HCEC 1CT (cell line): ENCODE data around the gene COL16A1.
A peak's percentile ranks its signal among the peaks of the same experiment; 100 is the strongest.

ENCODE experiments used
- DNase-seq: peaks from one replicate; pipeline ENCODE4 v3.0.0-alpha.2; 2017

COL16A1 gene

DNA sequence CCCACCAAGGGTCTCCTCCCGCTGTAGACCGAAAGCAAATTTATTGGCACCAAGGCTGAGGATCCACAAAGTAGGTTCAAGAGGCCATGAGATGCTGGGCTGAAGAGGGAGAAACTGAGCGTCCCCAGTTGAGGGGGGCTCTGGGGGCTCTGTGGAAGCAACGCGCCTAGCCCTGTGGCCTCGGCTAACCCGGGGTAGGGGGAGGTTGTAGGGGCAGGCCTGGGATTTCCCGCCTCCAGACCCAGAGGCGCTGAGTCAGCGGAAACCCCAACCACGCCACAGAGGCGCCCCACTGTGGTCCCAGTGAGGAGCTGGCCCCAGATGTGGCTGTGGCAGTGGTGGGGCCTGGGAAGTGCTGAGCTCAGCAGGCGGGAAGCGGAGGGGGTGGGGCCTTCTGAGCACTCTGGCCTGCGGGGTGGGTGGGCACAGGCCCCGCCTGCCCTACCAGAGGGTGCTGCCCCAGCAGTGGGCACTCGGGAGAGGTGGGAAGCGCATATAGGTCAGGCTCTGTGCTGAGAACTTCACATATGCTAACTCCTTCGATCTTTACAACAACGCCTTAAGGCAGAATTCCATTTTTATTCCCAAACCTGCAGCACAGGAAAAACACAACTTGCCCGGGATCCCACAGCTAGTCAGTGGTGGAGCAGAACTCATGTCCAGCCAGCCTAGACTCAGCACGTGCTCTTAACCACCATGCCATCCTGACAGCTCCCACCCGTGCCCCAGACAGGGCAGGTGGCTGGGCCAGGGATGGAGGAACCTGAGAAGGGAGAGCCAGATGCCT, 1.5 kb upstream of the COL16A1 start:
- DNase-seq, result peak; percentile 75

DNA sequence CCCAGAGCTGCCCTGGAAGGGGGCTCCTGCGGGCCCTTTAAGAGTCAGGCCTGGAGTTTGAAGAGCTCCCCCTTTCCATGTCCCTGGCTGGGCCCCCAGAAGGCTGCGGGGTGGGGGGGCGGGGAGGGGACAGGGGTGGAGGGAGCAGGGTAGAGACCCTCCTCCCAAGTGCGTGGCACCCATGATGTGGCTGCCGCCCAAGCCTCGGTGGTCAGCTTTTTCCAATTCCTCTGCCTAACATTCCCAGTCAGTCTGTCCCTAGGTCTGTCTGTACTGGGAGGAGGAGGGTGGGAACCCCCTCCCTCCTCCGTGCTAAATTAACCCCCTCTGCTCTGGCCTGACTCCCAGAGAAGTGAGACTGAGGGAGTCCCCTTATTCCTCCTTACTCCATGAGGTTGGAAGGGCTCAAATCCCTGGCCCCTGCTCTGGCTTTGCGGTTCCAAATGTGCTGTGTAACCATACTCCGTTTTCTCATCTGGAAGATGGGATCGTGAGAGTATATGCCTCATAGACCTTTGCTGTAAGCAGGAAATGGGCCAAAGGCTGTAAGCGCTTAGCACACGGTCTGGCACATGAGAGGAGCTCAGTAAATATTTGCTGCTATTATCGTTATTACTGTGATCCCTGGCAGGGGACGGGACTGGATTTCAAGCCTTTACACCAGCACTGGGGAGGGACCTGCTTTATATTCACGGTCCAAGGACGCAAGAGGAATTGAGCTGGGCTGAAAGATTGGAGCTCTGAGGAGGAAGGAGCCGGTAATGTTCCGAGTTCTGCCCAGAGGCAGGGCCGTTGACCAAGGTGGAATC, 658 bp upstream of the COL16A1 start:
- peak; percentile 58 for DNase-seq

DNA sequence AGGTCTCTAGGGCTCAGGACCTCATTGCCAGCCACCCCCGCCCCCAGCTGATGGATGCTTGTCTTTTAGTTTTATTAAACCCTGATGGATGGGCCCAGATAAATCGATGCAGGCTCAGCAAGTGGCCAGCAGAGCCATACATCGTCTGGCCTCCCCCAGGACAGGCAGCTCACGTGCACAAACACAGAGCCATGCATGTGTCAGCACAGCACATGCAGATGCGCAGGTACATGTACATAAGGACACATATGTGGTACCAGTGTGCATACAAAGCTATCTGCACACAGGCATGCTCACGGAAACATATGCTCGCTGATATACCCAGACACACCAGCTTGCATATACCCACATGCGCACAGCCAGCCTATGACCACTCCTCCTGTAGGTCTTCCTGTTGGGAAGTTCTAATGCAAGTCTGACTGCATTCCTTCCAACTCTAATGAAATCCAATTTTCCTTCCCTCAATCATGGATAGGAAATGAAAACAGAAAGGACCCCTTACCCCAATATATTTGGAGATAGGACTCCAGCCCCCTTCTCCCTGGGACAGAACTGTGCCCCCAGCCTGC, 897 bp downstream of the COL16A1 start:
- peak; percentile 4 for DNase-seq

DNA sequence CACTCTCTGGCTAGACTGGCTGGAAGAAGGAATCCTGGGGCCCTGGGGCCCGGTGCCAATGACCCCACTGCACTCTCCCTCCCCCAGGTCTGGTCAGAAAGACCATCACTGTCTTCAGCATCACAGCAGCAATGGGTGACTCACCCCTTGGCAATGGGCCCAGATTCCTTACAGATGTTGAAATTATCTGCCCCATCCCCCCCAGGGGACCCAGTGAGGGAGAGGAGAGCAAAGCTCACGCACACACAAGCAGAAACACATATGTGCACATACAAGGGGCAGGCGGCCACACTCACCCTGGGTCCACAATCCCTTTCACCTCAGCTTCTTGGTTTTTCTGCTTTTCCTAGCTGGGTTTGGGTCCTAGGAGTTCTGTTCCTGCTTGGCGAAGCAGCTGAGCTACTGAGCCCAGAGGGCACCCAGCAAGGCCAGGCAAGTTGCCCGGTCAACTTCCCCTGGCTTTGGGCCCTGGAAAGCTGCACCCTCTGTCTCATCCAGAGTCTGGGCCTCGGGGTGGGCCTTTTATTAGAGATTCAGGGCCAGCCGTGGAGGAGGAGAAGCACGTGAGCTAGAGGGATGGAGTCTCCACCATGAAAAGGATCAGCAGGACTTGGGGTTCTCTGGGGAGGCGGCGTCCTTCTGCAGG, 2.6 kb downstream of the COL16A1 start:
- DNase-seq, result peak; percentile 92

DNA sequence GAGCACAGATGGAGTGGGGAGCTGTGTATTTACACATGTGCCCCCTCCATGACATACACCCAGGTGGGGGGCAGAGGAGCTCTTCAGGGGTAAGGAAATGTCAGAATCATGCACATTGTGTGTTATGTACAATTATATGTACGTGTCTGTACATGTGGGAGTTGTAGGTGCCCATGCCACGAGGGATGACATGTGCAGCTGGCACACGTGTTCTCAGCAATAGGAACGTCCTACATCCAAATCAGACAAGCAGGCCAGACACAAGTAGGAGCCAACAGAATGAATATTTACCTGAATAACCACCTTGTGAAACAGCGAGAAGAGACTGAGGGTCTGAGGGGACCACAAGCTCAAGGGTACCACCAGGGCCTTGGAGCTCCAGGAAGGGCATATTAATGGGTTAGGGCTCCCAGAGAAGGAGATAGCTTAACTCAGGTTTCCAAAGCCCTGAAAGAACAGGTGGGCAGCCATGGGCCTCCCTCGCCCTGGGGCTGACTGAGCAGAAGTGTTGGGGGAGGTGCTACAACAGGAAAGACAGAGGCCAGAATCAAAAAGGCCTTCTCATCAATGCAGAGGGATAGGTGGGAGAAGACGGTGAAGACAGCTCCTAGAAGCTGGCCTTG, 3.2 kb downstream of the COL16A1 start:
- DNase-seq, result no peak

DNA sequence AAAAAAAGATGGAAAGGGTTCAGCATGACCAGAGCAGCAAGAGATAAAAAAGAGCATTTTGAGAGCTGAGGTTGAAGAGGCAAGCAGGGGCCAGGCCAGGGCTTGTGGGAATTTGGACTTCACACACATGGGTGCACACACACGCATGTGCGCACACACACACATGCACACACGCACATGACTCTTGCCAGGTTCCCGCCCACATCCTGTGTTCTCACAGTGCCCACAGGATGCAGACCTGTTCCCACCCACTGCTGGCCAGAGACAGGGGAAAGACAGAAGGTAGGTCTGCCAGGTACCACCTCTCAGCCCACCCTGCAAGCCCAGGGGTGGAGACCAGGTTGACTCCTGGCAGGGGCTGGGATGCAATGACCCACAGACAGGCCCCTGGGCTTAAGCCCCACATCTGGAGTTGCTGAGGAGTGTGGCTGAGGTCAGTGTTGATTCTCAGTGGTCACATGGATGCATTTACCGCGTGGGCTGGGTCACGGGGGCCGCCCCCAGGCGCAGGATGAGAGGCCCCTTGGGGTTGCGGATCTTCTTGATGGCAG, 4.4 kb downstream of the COL16A1 start:
- no peak for DNase-seq

DNA sequence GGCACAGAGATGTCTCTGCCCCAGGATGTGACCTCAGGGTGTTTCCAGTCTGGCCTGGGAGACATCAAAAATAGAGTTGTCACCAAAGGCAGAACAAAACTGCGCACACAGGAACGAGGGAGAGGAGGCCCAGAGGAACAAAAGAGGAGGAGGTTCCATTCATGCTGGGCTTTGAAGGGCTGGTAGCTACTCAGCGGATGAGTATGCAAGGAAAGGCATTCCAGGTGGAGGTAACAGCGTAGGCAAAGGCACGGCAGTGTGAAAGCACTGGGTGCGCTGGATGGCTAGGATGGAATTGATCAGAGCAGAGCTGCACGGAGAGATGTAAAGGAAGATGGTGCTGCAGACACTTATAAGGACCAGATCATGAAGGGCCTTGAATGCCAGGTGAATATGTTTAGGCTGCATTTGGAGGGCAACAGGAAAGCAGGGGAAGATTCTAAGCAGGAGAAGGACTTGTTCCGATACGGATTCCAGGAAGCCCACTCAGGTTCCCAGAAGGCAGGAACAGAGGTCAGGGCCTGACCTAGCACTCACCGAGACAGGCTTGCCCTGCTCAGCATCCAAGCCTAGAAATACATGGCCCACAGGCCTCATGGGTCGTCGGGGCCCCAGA, 6.3 kb downstream of the COL16A1 start:
- no peak for DNase-seq

DNA sequence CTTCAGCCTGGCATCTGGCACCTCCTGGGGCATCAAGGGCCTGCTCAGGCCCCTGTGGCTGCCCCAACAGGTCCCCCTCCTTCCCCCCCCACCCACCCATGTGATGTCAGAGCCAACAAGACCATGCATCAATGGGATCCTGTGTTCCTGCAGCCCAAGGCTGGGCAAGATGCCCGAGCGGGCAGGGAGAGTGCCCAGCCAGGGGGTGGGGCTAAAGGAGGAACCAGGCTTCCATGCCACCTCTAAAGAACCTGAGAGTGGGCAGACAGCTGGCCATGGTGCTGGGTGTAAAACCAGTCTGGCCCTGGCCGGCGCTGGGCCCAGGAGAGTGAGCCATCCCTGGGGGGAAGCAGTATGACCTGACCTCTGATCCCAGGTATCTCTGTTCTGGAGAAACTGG, 7.6 kb downstream of the COL16A1 start:
- DNase-seq, result no peak

DNA sequence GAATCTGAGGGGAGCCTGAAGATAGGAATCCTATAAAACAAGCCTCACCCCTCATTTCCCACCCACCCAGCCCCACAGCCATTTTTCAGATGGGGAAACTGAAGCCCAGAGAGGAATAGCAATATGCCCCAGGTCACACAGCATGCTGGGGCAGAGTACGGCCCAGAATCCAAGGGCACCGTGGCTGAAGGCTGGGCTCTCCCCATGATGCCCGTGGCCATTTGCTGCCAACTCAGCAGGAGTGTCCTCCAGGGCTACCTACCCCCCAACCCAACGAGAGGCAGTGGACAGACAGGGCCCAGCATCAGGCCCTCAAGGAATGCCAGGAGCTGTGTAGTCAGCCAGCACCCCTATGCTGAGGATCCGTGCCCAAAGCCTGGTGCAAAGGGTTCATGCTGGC, 8.5 kb downstream of the COL16A1 start:
- DNase-seq, result no peak

DNA sequence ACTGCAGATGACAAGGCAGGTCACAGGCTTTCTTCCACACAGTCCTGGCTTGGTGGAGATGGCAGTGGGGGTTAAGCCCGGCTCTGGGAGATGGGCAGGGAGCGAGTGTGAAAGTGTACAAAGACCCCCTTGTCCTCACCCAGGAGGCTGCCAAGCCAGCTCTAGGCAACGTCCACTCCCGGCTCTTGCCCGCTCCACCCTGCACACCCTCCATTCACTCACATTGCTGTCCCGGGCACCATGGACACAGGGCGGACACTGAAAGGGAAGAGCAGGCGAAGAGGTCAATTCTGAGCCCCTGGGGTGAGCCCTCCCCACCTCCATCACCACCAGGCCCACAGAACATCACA, 8.9 kb downstream of the COL16A1 start:
- no peak for DNase-seq

DNA sequence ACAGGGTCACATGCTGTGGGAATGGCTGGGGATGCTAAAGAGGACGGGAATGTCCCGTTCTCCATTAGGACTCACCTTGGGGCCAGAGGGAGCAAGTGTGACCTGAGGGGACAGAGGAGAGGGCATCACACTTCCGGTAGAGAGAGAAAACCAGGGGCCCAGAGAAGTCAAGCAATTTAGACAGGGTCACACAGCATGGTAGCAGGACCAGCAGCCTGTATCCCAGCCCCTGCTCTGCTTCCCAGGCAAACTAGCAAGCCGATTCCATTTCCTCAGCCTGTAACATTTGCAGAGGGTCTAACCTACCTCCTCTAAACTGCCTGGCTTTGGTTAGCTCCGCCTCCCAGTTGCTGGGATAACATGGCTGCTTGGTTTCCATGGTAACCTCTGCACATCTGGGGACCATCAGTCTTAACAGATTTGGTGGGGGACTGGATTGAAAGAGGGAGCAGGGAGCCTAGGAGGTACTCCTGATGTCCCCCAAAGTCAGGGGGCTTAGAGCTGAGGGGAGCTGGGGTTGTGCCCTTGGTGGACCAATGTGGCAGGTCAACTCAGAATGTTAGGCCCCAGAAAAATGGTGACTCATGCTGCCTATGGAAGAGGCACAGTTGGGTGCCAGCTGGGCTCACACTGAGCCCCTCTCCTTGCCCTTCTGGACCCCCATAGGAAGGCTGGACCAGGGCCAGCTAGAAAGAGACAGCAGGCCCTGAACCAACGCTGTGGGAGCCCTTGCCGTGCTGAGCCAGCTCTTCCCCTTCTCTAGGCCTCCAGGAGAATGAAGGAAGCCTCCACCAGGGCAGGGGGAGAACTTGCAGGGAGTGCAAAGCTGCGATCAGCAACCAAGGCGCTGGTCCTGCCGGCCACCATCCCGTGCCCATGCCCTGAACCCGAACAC, 9.5 kb downstream of the COL16A1 start:
- DNase-seq, result no peak

DNA sequence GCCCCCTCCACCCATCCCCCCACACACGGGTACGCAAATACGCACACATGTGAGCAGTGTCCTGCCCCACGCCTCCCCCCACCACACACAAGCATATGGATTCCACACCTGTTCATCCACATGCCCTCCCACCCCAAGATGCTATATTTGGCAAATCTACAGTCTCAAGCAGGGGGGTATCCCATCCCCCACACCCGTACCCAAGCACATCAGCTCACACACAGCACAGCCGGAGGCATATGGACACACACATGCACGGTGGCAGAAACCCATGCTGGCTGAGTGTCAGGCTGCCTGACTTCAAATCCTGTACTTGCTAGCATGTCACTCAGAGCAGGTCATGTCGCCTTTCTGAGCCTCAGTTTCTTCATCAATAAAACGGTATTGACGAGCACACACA, 10.6 kb downstream of the COL16A1 start:
- DNase-seq, result no peak

DNA sequence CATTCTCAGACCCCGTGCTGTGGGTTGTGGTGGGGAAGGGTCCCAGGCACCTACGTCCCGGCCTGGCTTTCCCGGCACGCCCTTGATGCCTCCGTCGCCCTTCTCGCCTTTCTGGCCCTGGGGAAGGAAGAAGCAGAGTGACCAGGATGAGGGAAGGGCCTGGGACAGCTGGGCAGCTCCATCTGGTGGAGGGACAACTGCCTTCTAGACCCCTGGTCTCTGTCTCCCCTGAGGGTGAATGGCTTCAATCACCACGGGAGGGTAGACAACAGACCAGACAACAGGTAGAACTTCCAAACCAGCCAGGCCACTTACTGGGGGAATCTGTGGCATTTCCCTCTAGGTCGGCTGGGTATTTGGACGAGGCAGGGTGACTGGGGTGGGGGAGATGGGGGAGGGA, 11.9 kb downstream of the COL16A1 start:
- no peak for DNase-seq

DNA sequence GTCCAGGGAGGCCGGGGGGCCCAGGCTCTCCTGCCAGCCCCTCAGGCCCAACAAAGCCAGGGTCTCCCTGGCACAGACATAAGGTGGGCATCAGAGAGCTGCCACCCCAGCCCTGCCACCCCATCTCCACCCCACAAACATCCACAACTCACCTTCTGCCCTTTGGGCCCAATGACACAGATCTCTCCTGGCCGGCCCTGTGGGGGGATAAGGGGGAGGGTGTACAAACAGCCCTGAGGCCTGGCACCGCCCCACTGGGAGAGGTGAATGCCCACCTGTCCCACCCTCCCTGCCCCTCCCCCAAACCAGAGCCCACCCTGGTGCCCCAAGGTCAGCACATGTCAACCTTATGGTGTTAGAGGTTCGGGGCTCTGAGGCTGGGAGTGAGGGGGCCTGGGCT, 12.4 kb downstream of the COL16A1 start:
- no peak for DNase-seq

DNA sequence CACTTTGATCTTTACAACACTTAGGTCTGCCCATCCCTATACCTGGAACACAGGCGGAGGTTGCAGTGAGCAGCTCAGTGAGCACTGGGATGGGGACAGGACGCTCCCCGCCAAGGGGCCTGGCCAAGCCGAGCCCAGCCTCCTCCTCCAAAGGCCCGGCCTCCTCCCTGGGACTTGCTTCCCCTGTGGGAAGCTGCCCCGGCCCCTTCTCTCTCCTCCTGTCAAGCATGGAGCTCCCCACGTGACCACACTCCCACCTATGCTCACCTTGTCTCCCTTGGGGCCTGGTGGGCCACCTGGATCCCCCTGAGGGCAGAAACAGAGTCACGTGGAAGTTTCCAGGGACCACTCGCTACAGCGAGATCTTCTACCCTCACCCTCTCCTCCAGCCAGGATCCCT, 12.9 kb downstream of the COL16A1 start:
- no peak for DNase-seq

DNA sequence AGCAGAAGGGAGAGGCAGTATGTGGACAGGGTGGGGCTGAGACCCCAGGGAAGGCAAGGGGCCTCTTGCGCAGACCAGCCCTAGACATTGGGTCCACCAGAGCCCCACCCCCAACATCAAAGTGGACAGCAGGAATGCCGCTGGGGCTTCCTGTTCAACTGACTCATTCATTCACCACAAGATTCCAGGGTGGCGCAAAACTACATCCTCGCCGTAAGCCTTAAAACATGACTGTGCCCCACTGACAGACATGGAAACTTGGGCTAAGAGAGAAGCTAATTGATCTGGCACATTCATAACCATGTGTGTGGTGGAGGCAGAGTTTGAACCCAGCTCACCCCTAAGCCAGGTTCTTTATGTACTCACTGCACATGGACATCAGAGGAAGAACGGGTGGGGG, 14.0 kb downstream of the COL16A1 start:
- peak; percentile 97 for DNase-seq

DNA sequence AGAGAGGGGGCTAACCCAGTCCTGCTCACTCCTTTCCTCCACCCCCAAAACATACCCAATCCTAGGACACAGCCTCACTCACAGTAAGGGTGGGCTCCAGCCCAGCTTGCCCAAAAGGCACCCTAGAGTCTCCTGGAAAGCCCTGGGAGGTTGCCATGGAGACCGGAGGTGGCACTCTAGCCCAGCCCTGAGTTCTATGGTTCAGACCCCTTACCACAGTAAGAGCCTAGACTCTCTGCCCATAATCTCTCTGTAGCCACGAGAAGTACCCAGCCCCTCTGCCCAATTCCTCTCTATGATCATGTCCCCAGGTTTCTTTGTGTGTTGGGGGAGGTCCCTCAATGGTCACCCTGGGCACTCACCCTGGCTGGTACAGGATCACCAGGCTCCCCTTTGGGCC, 14.4 kb downstream of the COL16A1 start:
- no peak for DNase-seq

DNA sequence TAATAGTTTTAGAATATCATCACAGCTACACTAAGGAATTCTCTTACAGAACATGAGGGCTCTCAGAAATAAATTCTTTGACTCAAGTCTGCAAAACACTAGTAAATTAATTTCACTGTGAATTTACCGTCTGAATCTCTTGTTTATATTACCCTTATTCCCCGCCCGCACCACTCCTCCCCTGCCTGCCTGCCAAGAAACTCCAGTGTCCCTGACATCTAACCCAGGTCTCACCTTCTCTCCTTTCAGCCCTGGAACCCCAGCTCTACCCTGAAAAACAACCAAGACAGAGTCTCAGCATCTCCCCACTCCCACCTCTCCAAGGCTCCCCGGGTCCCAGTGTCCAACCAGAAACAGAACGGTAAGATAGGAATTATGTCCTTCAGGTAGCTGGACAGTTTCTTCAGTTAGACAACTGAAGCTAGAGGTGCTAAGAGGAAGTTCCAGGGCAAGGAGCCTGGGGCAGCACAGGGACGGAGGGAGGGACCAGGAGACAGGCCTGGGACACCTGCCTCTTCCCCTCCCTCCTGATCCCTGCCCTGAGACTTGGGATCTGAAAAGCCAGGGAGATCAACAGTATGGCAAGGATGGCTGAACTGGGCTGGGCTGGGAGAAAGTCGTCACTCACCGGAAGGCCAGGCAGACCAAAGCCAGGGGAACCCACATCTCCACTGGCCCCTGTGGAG, 15.4 kb downstream of the COL16A1 start:
- no peak for DNase-seq

DNA sequence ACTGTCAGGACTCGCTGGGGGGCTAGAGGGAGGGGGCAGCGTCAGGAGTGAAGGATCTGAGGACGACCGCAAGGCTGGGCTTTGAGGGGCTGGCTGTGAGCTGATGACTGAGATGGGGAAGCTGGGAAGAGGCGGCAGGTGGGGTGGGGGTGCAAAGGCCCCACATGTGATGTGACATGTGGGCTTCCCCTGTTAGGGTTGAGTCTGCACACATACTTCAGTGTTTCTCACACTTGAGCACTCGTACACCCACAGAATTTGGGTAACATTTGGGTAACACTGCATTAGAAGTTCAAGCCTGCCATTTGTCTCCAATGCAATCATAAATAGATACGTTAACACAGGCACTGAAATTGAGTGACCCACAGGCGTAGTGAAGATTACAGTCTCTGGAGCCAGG, 16.2 kb downstream of the COL16A1 start:
- DNase-seq, result no peak

DNA sequence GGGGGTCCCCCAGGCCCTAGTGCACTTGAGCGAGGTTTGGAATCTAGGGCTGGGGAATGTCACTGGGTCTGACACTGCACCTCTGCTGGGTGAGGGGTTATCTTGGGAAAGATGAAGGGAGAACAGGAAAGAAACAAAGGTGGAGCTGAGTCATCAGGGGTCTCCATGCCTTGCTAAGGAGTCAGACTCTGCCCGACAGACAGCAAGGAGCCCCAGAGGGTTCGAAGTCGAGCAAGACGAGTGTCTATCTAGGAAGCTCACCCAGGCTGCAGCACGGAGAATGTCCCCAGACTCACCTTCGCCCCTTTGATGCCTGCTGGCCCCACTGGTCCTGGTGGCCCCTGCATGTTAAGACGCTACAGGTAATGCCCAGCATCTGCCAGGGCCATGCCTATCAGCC, 18.0 kb downstream of the COL16A1 start:
- DNase-seq, result no peak

DNA sequence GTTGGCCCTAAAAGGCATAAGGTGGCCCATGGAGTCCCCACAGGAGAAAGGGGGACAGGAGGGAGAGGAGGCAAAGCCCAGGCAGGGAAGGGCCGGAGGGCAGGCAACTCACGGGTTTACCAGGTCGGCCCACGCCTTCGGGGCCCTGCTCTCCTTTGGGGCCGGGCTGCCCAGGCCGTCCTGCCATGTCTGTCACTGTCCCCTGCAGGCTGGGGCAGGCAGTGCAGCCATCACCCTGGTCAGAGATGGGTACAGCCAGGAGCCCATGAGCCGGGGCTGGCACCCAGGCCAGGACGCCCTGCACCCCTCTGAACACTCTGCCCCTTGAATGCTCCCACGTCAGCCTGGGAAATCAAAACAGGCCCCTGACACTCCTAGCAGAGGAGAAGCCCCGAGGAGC, 19.8 kb downstream of the COL16A1 start:
- DNase-seq, result no peak
